RWPE1 (cell line): ENCODE measurements around the gene SAPCD2.

Experiments
- CTCF ChIA-PET: fragments of 350-600 bp; sonication (Branson Sonifier 250); formaldehyde crosslinking; extraction: SDS; loops from one replicate; lab custom pipeline; 2021; lab: Yijun Ruan, JAX
- POLR2A ChIA-PET: fragments of 400-600 bp; formaldehyde crosslinking; extraction: SDS; loops from one replicate; lab custom pipeline; 2020; ENCODE audit warnings: antibody characterized with exemption; ENCODE audit not compliant: low non-redundant PET; lab: Yijun Ruan, JAX
- DNase-seq: peaks from one replicate; pipeline ENCODE4 v3.0.0; 2012; ENCODE audit warnings: low spot score
- H3K27ac ChIP-seq: fragments of 450-650 bp; 2 replicates; pipeline ENCODE4 v1.5.1; 2017
- TF ChIP-seq, protein P1 (sequence below): fragments of 450-650 bp; conservative IDR thresholded peaks from 2 replicates; pipeline ENCODE4 v1.5.1; 2017; ENCODE audit warnings: low read depth, mild to moderate bottlenecking

The SAPCD2 gene

DNA sequence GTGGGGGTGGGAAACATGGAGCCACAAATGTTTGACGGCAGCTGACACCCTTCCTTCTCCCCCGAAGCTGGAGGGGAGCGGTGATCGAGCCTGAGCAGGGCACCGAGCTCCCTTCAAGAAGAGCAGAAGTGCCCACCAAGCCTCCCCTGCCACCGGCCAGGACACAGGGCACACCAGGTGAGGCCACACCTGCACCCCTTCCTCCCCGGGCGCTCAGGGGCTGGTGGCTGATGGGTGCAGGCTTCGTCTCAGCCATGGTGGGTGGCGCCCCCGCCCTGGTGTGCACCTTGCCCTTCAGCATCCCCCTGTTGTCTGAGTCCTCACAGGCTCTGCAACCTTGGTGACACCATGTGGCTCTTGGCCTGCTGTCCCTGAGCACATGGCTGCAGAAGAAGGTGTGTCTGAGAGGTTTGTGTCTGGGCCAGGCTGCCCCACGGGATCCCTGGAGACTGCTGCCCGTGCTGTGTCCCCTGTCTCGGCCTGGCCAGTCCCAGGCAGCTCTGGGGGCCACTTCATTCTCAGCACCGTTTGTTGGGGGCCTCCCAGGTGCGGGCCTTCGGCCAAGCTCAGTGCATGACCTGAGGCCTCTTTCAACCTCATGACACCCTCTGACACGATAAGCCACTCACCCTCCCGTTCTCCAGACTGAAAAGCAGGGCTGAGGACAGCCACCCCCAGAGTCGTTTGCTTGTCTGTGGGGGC, 27.6 kb upstream of the SAPCD2 start:
- CTCF ChIA-PET: interaction anchor here (0.5 to 1.2 kb wide), 5 partner anchors 11 to 340 kb away, joined by 3 to 5 read pairs (median 4); partner anchors contain the start of genes LCN8 and MAN1B1
- POLR2A ChIA-PET: interaction anchor here (2.0 kb wide), 1 partner anchor 11 kb away, joined by 8 read pairs; the partner anchor contains the start of gene MAN1B1
- no peak for DNase-seq
- TF ChIP-seq, protein P1, sequence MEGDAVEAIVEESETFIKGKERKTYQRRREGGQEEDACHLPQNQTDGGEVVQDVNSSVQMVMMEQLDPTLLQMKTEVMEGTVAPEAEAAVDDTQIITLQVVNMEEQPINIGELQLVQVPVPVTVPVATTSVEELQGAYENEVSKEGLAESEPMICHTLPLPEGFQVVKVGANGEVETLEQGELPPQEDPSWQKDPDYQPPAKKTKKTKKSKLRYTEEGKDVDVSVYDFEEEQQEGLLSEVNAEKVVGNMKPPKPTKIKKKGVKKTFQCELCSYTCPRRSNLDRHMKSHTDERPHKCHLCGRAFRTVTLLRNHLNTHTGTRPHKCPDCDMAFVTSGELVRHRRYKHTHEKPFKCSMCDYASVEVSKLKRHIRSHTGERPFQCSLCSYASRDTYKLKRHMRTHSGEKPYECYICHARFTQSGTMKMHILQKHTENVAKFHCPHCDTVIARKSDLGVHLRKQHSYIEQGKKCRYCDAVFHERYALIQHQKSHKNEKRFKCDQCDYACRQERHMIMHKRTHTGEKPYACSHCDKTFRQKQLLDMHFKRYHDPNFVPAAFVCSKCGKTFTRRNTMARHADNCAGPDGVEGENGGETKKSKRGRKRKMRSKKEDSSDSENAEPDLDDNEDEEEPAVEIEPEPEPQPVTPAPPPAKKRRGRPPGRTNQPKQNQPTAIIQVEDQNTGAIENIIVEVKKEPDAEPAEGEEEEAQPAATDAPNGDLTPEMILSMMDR: no peak
- no peak overlapping the region for H3K27ac ChIP-seq

DNA sequence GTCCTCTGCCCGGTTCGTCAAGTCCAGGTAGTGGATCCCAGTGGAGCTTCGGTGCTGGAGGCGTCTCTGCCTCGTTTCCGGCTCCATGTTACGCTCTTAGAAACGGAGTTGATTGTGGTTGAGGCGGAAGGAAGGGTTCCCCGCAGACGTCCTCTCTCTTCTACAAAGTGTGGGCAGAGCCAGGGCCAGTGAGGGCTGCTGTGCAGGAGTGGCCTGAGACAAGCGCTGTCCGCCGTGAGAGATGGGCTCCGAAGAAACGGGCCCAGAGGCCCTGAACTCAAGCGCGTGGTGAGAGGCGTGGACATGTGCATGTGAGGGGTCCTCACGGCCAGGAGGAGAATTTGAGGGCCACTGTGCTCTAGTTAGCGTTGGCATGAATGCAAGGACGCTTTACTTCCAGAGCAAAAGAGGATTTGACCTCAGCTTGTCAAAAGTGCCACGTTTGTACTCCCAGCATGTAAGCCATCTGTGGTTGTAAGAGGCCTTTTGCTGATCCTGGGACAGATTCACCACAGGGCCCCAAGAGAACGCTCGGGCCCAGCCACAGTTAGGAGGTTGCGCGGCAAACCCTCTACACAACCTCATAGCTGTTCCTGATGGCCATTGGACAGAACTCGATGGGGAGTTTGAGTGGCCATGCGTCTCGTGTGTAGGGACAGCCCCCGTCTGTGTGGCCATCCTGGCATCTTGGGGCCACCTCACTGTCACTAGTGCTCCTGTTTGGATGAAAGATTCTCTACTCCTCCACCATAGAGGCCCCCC, 26.6 kb upstream of the SAPCD2 start:
- ChIA-PET POLR2A (interaction anchor here (2.0 kb wide), 1 partner anchor 10 kb away, joined by 8 read pairs; the partner anchor contains the start of gene MAN1B1), CTCF (interaction anchor here (0.6 to 1.2 kb wide), 4 partner anchors 10 to 79 kb away, joined by 3 to 5 read pairs (median 4); partner anchors contain the start of genes MAN1B1 and NPDC1)
- TF ChIP-seq, protein P1: no peak
- H3K27ac ChIP-seq: no peak overlapping the region
- no peak for DNase-seq

DNA sequence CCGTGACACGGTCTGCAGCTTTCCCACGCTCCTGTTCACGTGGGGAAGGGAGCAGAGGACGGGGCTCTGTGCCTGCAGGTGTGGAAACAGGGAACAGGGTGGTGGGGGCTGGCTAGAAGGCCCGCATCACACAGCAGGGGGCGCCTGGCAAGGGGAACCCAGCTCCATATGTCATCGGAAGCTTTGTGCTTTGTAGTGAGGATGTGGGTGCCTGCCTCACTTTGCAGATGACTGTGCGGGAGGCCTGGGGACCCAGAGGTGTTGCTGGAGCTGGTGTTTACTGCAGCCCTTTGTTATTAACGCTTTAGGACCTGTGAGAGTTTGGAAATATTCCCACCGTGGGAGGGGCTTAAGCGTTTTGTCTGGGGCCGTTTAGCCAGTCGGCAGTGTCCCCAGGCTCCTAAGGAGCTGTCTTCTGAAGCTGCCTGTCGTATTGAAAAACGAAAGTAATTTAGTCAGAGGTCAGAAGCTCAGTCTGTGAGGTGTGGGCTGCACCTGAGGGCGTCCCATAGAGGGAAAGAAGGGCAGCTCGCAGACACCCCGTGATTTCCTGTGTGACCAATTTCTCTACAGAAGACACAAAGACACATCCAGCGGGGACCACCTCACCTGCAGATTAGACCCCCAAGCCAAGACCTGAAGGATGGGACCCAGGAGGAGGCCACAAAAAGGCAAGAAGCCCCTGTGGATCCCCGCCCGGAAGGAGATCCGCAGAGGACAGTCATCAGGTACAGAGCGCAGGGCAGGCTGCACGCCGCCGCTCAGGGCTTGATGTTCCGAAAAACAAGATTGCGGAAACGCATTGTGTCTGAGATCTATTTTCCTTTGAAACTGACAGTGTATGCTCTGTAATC, 25.5 kb upstream of the SAPCD2 start:
- ChIA-PET CTCF (interaction anchor here (0.5 to 1.2 kb wide), 4 partner anchors 45 to 176 kb away, joined by 3 to 6 read pairs (median 4); no protein-coding TSS in a partner anchor), POLR2A (interaction anchor here (2.0 kb wide), 1 partner anchor 9 kb away, joined by 8 read pairs; the partner anchor contains the start of gene MAN1B1)
- TF ChIP-seq, protein P1: no peak; the same call in 1 of the 2 replicates
- DNase-seq: no peak
- H3K27ac ChIP-seq: 0 out of 2 replicates have a peak overlapping the region, but pooled peaks have one; percentile 1

DNA sequence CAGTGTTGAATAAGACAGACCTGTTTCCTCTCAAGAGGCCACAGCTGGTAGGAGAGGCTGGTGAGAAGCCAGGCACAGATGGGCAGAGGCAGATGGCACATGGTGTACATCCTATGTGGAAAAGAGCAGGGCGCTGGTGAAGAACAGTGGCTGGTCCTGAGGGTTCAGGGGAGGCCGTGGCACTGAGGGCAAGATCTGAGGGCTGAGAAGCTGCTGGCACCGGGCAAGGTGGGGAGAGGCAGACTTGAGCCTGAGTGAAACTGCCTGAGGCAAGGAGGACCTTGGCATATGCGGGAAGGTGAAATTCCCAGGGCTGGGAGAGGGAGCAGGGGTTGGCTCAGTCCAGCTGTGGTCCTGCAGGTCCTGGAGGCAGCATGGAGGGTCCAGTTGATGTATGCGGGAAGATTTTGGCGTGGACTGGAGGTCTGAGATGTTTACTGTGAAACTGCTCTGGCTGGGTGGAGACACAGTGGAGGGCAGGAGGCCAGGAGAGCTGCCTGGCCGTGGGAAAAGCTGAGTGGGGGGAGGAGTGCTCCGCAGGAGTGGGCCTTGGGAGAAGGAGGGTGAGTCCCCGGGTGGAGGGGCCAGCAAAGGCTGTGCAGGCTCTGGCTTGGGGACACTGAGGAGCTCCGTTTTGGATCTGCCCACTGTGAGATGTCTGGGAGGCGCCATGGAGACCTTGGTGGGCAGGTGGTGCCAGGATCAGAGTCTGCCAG, 19.0 kb upstream of the SAPCD2 start:
- no peak for DNase-seq
- TF ChIP-seq, protein P1: no peak
- ChIA-PET CTCF (interaction anchor here (0.7 to 3.2 kb wide), 4 partner anchors 18 to 55 kb away, joined by 3 to 12 read pairs (median 4); no protein-coding TSS in a partner anchor), POLR2A (interaction anchor here (0.5 kb wide), 1 partner anchor 180 kb away, joined by 3 read pairs; no protein-coding TSS in a partner anchor)
- H3K27ac ChIP-seq: peak overlapping the region; percentile 34

DNA sequence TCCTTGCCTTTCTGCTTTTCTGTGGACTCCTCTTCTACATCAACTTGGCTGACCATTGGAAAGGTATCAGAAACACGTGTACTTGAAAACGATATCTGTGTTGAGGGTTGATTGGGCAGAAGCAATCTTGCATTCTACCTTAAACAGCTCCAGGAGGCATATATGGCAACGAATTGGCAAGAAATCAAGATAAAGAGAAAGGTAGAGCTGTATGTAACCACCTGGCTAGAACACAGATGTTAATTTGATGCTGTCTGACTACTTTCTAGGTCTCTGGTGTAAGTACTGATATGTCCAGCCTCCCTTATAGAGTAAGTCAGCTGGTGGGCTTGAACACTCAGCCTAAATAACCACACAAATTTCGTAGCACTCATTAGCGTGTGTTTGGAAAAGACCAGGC, 17.8 kb upstream of the SAPCD2 start:
- ChIA-PET POLR2A (interaction anchor here (0.7 kb wide), 1 partner anchor 17 kb away, joined by 3 read pairs; no protein-coding TSS in a partner anchor), CTCF (interaction anchor here (0.6 to 3.2 kb wide), 4 partner anchors 20 to 59 kb away, joined by 3 to 12 read pairs (median 5); no protein-coding TSS in a partner anchor)
- TF ChIP-seq, protein P1: no peak
- no peak for DNase-seq
- H3K27ac ChIP-seq: no peak overlapping the region
